Bronchial epithelial cell (primary cell): Measurements from ENCODE around the gene TNRC6C. TPM values are rescaled to one million over a fixed set of nuclear protein-coding genes. Genes with fewer than 3 reads are reported as not detected.

Experiments
- DNase-seq: peaks from one replicate; pipeline ENCODE4 v3.0.0-alpha.2; 2010; ENCODE audit warnings: low read depth
- FAIRE-seq: peaks from 2 replicates; lab custom pipeline; 2011; peaks lifted over from hg19 to GRCh38; lab: Jason Lieb, UNC
- H3K27me3 ChIP-seq: 2 replicates; pipeline ENCODE4 v1.5.1; 2011; ENCODE audit warnings: low read length; ENCODE audit not compliant: control insufficient read depth, insufficient read depth
- H3K36me3 ChIP-seq: 2 replicates; pipeline ENCODE4 v1.5.1; 2011; ENCODE audit warnings: low read length; ENCODE audit not compliant: control insufficient read depth, insufficient read depth
- H3K4me3 ChIP-seq: 2 replicates; pipeline ENCODE4 v1.5.1; 2011; ENCODE audit warnings: mild to moderate bottlenecking, low read depth, low read length, control low read depth
- CTCF ChIP-seq: IDR thresholded peaks from 2 replicates; pipeline ENCODE4 v1.5.1; 2011; ENCODE audit warnings: mild to moderate bottlenecking, moderate library complexity, low read length, control low read depth, inconsistent platforms; ENCODE audit not compliant: insufficient read depth, severe bottlenecking
- total RNA-seq: library from RNA; depleted of rRNA; stranded (reverse); fragments of >200 nt; gene quantifications from 2 replicates; pipeline ENCODE4 v1.2.1, GENCODE V29; 2014

TNRC6C gene
- total RNA-seq, 1 donor from 2014 or later: 0.79 TPM

DNA sequence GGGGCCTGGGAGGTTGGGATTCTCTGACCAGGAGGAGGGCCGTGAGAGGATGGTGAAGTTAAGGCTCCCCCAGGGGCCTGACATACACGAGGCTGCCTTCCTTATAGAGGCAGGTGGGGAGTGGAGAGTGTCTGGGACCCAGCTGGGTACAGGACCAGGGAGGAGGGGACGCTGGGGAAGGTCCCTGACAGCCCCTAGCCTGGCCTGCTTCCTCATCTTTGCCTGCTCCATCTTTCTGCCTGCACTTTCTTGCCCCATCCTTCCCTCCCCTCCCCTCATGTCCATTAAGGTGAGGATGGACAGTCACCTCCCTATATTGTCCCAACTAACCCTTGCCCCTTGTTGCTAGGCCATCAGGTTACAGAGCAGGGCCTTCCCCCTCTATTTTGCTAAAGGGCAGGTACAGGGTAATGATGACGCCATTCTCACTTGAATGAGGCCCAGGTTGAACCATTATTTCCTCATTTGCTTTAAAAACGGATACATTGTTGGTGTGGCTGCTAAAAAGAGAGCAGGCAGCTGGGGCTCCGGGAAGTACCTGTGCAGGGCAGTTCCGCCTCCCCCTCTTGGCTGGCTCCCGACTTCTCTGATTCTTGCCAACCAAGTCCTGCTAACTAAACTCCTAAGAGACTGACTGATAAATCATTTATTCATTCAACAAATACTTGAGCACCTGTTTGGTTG is 189.0 kb downstream of the TNRC6C start:
- no peak for FAIRE-seq
- no peak for DNase-seq
- Histone ChIP-seq H3K27me3 (no peaks in the 10 kb centered on the region), H3K4me3 (no peak overlapping the region), H3K36me3 (no peaks in the 10 kb centered on the region)
- no peak for TF ChIP-seq CTCF

GRCh38 chr17:78148286-78149016 is 189.9 kb downstream of the TNRC6C start:
- H3K36me3 ChIP-seq: no peaks in the 10 kb centered on the region
- DNase-seq: no peak
- H3K4me3 ChIP-seq: no peak overlapping the region
- H3K27me3 ChIP-seq: no peaks in the 10 kb centered on the region
- FAIRE-seq: no peak
- no peak for TF ChIP-seq CTCF

GRCh38 chr17:78151514-78152008 is 193.1 kb downstream of the TNRC6C start:
- H3K36me3 ChIP-seq: no peaks in the 10 kb centered on the region

DNA sequence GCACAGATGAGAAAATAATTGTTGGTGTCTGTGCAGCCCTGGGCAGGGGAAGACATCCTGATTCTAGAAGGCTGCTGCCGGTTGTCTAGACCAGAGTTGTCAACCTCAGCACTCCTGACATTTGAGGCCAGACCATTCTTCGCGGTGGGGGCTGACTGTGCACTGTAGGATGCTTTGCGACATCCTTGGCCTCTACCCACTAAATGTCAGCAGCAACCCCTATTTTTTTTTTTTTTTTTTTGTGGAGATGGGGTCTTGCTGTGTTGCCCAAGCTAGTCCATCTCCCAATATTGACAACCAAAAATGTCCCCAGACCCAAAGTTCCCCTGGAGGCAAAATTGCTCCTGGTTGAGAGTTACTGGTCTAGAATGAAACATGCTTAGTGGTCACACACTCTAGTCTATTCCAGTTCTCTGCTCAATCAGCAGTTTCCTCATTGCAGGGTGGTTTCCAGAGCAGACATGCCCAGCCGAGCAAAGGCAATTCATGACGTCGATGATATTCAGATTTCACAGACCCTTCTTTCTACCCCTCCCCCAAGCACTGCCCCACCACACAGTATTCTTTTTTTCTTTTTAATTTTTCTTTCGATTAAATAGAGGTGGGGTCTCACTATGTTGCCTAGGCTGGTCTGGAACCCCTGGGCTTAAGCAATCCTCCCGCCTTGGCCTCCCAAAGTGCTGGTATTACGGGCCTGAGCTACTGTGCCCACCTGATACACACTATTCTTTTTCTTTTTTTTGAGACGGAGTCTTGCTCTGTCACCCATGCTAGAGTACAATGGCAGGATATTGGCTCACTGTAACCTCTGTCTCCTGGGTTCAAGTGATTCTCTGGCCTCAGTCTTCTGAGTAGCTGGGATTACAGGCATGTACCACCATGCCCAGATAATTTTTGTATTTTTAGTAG is 196.7 kb downstream of the TNRC6C start:
- TF ChIP-seq CTCF: no peak
- DNase-seq (peak; percentile 70), FAIRE-seq (no peak)
- no peaks in the 10 kb centered on the region for H3K27me3 ChIP-seq
- H3K36me3 ChIP-seq: no peaks in the 10 kb centered on the region
- no peak overlapping the region for H3K4me3 ChIP-seq

More at GRCh38 chr17:78151514-78152008, 193.1 kb downstream of the TNRC6C start:
- TF ChIP-seq CTCF: no peak
- peak; percentile 46 for DNase-seq
- Histone ChIP-seq H3K4me3 (no peak overlapping the region), H3K27me3 (no peaks in the 10 kb centered on the region)
- FAIRE-seq: no peak

Other genes with a start within 250 kb of the TNRC6C start
- 42.9 and 51.7 TPM in 2 replicates for gene TMC6, start 170.1 kb downstream of the TNRC6C start, total RNA-seq
- gene TMC8, start 172.1 kb downstream of the TNRC6C start, total RNA-seq: under 0.01 TPM in 1 of 2 replicates, not detected in the other
- 0.13 TPM in 1 of 2 replicates, not detected in the other for gene C17orf99, start 187.7 kb downstream of the TNRC6C start, total RNA-seq
- 41.9 and 51.0 TPM in 2 replicates for gene SYNGR2, start 209.9 kb downstream of the TNRC6C start, total RNA-seq
- gene TK1, start 228.3 kb downstream of the TNRC6C start, total RNA-seq: 0.79 and 2.9 TPM in 2 replicates
- gene AFMID, start 228.7 kb downstream of the TNRC6C start, total RNA-seq: 13.2 and 32.1 TPM in 2 replicates